Stomach (tissue), 4 donors: ENCODE data around the gene ROCK2.
A peak's percentile ranks its signal among the peaks of the same experiment; 100 is the strongest.

Experiments
- CTCF ChIP-seq, 7 experiments: fragments of 450-650 bp in 4 of 7; fragments of 200-600 bp in 3 of 7; sonication (generic) in 3 of 7; IDR thresholded peaks; one replicate each; pipeline ENCODE4 v1.5.1; 2016 to 2019; ENCODE audit warnings: antibody characterized with exemption in 7 of 7, control low read depth in 2 of 7, mild to moderate bottlenecking in 1 of 7
- EP300 ChIP-seq: sonication (generic); formaldehyde crosslinking; IDR thresholded peaks from one replicate; pipeline ENCODE4 v1.6.1; 2017; ENCODE audit warnings: antibody characterized with exemption

GRCh38 chr2:11377928-11378545 is 33.6 kb upstream of the ROCK2 start:
- TF ChIP-seq CTCF (IDR thresholded peaks at IDR 0.05) (no peak), EP300 (peak; percentile 76)
